Glomerular visceral epithelial cell (primary cell): ENCODE results near the gene HAND2.
A peak's percentile ranks its signal among the peaks of the same experiment; 100 is the strongest.

Source experiments
- DNase-seq: peaks from one replicate; pipeline ENCODE4 v3.0.0-alpha.2; 2016; ENCODE audit errors: extremely low spot score

Gene HAND2

DNA sequence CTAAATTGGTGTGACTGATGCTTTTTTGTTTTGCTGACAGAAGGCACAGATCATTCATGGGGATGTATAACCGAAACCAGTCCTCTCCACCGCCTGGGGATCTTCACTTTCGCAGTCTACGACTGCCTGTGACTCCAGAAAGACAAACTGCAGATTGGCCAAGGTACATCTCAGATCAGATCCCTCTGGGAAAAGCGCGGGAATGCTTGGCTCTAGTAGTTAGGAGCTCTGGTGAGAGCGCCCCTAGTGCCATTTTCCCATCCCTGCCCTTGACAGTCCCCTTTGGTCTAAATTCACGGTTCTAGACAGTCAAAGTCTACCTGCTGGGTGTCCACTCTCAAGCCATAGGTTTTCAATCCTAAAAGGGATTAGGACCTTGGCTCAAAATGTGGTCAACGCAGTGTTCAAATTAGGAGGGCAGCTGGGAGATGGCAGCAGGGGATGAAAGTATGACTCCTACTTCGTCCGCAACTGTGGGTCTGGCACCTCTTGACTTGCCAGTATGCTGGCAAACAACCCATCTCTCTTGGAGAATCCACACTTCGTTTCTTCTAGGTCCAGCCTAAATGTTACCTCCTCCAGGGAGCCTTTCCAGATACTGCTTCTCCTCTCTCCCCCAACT lies 6.9 kb upstream of the HAND2 start:
- DNase-seq: peak; percentile 24

DNA sequence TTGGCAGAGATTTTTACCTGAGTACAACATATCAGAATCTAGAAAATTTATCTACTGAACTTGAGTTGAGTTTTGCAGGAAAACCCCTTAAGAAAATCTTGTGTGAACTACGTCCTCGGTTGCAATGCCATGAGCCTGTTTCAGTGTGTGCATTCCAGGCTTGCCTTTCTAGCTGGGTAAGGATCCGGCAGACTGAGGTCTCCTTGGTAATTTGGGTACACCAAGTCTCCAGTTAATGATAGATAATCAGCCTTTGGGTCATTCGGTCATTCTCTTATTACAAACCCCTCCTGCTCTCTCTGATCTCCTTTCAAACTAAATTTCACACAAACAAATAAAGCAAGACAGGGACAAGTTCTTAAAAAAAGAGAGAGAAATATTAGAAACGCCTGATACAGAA lies 5.9 kb upstream of the HAND2 start:
- DNase-seq: no peak

DNA sequence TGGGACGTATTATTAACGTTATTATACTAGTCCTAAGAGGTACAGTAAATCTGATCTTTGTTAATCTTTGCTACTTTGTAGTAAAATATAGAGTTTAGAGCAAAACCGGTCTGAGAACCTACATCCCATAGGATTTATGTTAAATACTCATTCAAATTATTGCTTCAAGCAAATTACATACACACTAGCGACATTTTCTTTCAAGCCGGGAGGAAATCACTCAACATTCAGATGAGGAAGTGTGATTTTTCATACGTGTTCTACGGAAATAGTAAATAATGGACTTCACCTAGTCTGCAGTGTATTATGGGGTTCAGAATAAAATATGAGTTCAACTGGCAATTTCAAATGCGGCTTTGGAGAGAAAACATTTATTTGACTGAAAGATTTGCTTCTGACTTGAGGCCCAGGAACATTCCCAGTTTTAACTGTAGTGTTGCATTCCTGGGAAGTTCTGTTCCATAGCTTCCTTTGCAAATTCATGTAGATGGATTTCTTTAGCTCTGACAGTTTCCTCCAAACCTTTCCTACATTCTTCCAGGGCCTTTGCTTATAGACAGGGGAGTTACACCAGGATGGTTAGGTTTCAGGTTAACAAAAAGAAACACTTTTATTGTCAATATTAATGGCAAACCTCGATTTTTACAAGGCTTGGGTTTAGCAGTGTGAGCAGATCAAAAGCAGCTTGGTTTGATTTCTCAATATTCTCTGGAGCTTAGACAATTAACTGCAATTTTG lies 5.3 kb upstream of the HAND2 start:
- DNase-seq: no peak

DNA sequence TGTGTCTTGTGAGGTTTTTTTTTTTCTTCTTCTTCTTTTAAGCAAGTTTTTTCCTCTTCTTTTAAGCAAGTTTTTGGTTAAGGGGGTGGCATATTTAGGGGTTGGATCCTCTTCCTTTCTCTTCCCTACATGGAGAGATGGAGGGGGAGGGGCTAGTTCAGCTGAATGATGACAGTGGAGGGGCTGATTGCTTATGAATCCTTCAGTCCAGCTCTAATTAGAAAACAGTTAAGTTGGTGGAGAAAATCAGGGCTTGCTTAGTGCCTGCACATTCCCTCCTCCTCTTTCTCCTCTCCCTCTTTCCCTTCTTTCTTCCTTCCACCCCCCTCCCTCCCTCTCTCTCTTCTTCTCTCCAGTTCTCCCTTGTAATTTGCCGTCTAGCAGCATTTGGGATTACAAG lies 4.4 kb upstream of the HAND2 start:
- no peak for DNase-seq

DNA sequence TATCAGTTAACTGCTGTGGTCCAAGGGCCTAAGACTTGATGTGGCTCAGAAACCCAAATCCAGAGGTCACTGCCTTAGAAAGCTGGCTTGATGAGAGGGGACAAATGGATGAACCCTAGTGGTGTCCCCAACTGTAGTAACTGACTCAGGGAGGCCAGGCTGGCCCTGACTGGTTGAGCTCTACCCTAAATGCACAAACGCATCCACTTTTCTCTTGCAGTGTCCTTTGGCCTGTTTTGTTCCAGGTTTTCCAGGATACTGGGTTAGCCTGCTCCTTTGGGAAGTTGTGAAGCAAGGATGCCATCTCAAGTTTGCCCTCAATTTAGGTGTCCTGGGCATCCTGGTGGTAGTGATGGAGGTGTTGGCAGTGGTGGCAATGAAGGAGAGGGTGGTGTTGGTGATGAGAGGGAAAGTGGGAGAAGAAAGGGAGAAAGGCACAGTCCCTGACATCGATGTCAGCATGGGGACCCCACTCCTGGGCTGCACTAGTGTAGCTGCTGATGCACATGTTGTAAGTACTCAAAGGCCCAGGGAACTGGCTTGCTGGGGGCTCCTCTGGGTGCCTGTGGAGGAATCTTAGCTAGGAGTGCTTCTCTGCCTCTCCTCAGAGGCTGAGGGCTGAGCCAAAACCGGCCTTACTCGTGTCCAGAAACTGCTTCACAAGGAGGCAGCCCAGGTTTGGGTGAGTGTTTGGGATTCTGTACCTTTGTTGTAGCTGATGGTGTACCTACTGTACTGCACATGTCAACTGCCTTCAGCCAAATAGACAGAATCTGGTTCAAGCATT lies 2.9 kb upstream of the HAND2 start:
- no peak for DNase-seq

DNA sequence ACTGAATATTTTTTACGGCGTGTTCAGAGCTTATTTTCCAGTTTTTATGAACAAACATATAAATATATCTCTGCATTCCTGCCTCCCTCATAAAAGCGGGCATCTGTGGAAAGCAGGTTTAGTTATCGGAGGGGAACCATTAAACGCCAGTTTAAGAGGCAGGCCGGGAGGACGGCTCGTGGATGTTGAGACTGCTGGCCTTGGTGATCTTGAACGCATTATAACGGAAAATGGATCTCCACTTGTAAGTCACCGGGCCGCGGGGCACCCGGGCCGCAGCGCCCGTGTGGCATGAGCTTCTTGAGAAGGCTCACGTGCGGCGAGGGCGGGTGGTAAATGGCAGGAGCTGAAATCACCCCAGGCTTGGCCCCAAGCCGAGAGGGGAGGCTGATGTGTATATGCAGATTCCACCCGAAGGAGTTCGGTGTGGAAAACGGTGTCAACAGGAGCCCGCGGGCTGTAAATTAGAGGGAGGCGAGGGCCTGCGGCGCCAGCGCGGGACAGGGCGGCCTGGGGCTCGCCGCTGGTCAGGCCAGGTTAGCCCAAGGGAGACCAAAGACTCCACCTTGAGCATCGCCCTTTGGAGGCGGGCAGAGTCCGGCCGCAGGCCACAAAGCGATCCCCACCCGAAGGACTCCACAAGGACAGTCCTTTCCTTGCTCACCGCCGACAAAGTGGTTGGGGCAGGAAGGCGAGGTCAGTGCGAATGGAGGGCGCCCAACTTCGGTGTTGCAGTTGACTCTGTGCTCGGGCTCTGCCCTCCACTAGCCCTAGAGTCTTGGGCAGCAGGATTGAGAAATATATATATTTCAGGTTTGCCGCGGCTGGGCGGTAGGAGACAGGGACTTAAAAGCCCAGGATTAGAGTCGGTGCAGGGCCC lies 1.3 kb upstream of the HAND2 start:
- DNase-seq: no peak

DNA sequence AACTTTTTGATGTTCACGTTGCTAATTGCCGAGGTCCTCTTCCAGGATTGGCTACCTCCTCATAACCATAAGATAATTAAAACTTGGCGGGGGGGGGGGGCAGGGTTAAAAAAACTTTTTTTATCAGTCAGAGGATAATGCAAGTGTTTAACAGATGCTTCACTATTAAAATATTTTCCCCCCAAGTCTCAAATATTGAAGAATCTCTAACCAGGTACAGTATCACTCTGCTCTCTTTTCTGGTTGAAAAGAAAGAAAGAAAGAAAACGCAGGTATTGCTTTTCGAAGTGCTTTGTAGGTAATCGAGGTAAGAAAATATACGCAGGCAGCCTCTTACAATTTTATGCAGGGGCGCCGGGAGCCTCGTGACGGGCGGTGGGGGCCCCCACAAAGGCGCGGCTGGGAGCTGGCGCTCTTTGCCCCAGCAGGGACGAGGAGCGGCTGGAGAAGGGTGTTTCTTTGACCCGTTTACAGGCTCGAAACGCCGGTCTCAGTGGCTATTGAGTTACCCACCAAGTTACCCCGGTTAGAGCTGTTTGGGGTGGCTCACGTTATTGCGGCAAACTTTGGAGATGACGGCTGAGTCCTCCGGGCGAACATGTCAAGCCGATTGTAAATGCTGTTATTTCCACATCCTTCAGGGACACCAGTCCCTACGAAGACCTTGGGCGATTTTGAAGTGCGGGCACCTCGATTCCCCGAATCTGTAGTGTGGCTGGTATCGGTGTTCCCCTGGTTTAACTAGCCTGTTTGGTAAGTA lies 477 bp upstream of the HAND2 start:
- no peak for DNase-seq

DNA sequence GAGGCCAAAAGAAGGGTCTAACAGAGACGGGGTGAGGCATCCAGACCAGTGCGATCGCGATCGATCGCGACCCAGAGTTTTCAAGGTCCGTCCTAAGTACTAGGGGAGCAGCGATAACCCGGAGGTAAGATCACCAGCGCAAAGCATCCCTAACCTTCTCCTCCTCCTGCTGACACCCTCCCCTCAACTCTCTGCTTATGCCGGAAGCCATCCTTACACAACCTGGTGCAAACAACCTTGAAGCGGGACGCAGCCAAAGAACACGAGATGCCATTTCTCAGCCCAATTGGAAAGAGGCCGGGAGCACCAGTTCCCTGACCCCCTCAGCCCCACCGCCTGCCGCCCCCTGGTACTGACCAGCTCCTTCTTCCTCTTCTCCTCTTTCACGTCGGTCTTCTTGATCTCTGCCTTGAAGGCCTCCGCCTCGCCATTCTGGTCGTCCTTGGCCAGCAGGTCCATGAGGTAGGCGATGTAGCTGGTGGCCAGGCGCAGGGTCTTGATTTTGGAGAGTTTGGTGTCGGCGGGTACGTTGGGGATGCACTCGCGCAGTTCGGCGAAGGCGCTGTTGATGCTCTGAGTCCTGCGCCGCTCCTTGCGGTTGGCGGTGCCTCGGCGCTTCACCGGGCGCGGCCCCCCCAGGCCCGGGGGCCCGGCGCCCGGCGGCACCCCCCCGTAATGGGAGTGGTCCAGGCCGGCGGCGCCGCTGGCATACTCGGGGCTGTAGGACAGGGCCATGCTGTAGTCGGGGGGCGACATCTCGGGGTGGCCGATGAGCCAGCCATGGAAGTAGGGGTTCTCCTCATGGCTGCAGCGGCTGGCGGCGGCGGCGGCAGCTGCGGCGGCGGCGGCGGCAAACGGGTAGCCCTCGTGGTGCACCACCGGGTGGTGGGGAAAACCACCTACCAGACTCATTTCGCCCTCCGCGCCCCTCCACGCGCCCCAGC lies 1.4 kb downstream of the HAND2 start:
- DNase-seq: no peak

DNA sequence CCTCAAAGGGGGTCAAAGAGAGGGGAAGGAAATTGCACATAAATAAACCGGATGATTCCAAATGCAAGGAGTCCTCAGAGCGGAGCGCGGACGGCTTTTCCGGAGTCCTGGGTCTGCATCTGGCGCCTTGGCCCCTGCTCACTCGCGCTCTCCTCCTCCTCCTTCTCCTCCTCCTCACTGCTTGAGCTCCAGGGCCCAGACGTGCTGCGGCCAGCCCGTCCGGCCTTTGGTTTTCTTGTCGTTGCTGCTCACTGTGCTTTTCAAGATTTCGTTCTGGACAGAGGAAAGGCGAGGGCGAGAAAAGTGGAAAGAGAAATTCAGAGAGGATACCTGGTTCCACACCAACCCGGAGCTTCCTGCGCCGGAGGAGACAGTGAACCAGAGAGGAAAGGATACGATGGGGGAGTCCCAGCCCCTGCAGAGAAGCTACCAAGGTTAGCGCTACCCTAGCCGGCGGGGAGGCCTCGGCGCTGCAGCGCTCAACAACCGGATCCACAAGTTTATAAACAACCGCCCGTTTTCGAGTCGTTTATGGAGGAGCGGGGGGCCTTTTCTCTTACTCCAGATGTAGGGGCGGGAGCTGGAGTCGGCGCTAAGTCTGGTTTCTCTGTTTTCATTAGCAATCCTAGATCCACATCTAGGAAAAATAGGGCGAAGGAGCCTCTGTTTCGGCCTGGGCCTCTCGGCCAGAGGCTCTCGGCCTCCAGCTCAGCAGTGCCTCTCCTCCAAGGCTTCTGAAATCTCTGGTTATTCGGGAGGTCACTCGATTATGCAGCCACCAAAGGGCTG lies 2.7 kb downstream of the HAND2 start:
- no peak for DNase-seq

DNA sequence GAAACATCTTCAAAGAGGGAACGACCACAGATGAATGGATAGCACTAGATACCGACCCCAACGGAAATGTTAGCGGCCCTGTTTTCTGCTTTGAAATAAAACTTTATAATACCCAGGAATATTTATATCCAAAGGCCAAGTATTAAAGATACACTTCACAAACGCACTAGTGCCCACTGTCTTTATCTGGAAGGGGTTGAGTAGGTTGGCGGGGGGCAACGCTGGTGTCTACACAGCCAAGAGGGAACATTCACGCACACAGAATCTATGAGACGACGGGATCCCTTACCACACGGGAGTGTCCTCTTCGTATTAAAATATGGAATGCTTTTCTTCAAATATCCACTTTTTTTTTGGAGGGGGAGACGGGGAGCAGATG lies 3.3 kb downstream of the HAND2 start:
- DNase-seq: no peak

DNA sequence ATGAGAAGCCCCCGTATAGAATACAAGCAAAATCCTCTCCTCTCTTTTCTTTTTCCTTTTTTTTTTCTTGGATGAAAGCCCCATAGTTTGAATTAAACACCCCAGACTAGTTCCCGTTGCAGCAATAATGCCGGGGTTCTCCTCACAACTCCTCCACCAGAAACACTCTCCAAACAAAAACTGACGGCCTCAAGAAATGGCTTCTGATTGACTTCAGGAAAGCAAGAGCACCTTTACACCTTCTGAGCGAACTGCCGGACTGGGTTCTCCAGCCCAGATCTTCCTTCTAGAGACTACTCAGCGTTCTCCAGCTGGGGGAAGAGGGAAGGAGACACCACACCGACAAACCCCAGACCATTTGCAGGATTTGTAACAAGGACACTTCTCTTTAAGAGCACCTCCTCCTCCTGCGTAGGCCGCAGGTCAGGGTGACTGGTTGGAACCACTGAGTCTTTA lies 4.0 kb downstream of the HAND2 start:
- DNase-seq: no peak

DNA sequence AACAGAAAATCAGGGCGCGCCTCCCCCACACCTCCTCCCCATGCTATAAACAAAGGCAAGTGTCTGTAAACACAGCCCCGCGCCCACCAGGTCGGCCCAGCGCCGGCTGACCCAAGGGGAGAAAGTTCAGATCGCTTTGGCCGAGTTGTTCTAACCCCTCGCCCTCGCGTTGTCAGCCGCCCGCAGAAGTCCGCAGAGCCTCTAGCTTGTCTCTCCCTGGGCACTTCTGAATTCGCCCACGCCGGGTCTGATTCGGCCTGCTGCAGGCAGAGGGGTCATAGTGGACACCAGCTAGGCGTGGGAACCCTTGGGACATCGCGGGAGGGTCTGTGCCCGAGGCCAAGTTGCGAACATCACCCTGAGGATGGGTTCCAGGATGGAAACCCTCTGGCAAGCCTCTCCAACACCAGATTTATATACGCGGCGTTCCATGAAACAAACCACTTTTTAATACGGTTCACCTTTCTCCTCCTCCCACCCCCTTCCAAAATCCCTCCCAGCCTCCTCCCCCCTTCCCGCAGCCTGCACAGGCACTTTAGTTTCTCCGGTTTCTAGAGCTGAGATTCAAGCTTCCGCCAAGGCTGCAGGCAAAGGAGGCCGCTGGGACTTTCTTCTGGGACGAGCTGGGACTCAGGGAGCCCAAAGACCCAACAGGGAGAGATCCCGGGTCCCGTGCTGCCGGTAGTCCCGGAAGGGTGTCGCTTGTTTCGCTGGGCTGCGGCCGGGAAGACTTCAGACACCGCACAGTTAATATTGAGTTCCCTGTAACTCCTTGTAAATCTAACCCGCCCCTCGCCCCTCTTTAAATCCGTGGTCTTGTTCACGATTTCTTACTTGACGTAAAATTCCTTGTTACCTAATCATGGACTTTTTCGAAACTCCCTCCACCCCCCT lies 4.7 kb downstream of the HAND2 start:
- DNase-seq: no peak

DNA sequence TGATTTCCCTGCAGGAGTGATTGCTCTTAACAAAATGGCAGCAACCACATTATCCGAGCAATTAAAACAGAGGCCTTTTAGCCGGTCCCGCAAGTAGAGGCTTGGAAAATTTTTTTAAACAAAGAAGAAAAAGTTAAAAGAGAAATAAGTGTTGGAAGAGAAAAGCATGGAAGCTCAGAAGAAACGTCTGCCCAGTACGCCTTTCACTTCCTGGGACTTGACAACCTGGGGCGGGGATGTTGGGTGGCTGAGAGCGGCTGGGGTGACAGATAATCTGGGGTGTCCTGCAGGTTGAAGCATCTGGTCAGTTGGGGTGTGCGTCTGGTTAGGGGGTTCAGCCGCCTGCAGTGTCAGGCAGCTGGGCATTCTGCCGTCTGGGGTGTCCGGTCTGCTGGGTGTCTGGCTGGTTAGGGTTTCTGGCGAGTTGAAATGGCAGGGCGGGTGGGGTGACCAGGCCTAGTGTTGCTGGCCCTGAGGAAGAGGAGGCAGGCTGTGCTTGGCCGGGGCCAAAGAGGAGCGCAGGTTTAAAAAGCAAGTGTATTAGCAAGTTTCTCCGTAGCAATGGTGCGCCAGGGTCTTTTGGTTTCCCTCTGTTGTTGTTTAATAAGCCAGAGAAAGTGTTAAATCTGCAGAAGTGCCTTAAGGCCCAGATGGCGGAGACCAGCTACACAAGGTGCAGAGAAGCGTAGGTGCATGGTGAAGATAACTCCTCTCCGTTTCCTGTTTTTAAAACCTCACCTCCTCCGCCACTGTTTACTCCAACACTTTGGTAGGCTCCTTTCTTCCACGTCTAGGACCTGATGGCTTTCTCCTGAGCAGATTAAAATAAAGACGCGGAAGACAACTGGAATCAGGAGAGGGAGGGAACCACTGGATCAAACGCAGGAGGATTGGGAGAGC lies 5.6 kb downstream of the HAND2 start:
- DNase-seq: no peak

DNA sequence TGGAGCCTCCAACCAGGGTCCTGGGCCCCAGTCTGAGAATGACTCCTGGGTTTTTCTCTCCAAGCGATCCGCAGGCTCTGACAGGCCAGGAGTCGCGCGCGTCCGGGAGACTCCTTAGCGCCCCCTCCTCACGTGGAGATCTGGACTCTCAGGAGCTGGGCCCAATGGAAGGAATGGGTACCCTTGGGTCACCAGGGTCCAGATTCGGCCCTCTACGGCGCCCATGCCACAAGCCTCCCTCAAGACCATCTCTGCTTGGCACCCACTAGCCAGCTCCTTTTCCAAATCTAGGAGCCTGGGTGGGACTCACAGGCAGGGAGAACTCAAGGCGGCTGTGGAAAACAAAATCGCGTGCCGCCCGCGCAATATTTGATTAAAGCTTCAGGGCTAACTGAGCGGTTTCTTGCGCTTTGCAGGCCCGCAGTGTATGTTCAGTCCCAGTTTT lies 7.1 kb downstream of the HAND2 start:
- DNase-seq: no peak

DNA sequence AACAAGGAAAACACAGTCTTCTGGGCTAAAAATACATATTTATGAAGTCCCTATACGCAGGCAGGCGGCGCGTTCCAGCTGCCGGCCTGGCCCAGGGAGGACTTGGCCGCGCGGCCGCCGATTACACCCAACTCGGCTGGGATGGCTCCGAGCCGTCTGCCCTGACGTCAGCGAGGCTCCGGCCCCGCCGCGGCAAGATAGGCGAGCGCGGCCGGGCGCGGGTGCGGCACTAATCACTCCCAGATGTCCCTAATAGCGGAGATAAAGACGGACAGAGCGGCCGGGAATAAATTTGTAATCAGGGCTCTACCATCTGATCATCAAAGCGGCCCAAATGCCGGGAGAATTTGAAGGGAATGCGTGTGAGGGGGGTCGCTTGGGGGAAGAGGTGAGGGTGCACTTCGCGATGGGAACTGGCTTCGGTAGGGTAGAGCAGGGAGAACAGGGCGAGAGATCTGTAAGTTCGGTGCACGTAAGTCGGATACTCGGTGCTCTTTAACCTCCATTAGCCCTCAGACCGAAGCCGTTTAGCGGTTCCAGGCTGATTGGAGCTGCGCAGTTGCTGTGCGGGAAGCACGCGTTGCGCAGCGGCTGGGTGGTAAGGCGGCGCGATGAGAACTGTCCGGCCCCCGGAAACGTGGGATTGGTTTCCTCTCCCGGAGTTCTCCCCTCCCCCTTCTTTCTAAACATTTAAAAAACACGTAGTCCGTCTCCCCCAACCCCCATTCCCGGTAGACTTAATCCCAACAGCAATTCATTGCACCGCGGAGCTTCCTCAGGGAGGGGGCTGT lies 7.7 kb downstream of the HAND2 start:
- DNase-seq: peak; percentile 45

DNA sequence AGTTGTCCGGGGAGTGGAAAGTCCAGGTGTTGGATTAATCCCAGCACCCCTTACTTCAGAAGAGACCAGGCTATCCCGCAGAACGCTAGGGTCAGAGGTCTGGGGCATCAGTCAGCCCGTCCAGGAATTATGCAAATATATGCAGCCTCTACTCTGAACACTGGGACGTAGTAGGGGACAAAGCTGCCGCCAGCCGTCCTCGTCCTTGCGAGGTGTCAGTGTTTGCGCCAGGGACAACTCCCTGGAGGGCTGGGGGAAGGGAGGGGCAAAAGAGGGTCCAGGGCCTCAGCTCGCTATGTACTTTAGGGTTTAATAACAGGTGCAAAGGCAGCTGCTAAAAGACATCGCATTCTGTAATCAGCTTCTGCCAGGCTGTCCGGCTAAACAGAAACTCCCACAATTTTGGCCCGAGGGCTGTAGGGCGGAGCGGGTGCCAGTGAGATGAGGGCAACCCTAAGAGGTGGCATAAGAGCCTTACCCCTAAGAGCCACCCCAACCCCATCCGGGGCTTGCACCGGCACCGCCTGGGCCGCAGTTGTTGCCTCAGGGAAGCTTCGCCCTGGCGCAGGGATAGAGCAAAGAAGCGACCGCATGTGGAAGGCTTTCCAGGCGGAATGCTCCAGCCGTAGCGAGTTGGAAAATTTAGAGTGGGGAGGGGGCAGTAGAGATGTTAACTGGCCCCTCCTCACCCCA lies 8.4 kb downstream of the HAND2 start:
- no peak for DNase-seq
